Prostate gland (tissue), 2 donors: Measurements from ENCODE around the gene LPP.

ENCODE experiments used
- POLR2A ChIP-seq: fragments of 450-650 bp; IDR thresholded peaks from one replicate; pipeline ENCODE4 v1.6.1; 2016; ENCODE audit warnings: antibody characterized with exemption, mild to moderate bottlenecking
- POLR2AphosphoS5 ChIP-seq: sonication (generic); formaldehyde crosslinking; IDR thresholded peaks from one replicate; pipeline ENCODE4 v1.6.1; 2017; ENCODE audit warnings: antibody characterized with exemption
- TF ChIP-seq, protein P1 (sequence below), 4 experiments: fragments of 200-600 bp in 2 of 4; fragments of 450-650 bp in 2 of 4; sonication (generic) in 2 of 4; IDR thresholded peaks; 1 replicate in 3 of 4; 2 replicates in 1 of 4; pipeline ENCODE4 v1.5.1; 2016 to 2019; ENCODE audit warnings: antibody characterized with exemption in 4 of 4, mild to moderate bottlenecking in 2 of 4, moderate library complexity in 2 of 4

DNA sequence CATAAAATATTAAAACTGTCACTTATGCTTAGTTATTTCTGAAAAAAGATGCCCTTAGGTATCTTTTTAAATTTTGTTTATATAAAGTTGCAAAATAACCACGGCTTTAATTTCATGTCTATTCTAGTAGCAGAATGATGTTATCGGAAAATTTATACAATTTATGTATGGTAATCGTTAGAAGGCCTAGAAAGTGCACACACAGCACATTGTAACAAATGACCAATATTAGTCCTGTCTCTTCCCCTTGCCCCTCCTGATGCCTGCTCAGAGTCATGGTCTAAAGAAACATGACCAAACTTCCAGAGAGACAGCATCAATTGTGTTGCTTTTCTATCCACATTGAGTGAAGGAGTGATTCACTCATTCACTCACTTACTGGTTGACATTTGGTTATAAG lies 6.2 kb upstream of the LPP start:
- TF ChIP-seq POLR2A (no peak), POLR2AphosphoS5 (no peak)
- TF ChIP-seq, protein P1, sequence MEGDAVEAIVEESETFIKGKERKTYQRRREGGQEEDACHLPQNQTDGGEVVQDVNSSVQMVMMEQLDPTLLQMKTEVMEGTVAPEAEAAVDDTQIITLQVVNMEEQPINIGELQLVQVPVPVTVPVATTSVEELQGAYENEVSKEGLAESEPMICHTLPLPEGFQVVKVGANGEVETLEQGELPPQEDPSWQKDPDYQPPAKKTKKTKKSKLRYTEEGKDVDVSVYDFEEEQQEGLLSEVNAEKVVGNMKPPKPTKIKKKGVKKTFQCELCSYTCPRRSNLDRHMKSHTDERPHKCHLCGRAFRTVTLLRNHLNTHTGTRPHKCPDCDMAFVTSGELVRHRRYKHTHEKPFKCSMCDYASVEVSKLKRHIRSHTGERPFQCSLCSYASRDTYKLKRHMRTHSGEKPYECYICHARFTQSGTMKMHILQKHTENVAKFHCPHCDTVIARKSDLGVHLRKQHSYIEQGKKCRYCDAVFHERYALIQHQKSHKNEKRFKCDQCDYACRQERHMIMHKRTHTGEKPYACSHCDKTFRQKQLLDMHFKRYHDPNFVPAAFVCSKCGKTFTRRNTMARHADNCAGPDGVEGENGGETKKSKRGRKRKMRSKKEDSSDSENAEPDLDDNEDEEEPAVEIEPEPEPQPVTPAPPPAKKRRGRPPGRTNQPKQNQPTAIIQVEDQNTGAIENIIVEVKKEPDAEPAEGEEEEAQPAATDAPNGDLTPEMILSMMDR (IDR thresholded peaks at IDR 0.05): no peak
